ENCODE results near the gene RNF166.

DNA sequence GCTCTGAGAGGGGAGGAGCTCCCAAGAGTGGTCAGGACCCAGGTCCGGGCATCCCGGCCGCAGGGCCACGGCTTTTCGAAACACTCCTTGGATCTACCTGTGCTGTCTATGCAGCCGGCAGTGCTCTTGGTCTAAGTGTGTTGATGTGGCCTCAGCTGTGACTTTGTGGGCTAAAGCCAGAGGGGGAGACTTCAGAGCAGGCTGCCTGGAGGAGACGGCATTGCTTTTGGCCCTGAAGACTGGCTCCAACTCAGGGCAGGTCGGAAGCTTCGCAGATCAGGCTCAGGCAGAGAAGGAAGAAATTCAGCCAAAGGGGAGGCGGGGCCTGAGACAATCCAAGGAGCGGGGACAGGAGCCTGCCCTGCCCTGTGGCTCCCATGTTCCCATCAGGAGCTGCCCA is 47.4 kb upstream of the RNF166 start:
- TF ChIP-seq ARNT (IDR thresholded peaks at IDR 0.05), result no peak
- TF ChIP-seq FOXA1 (IDR thresholded peaks at IDR 0.05), result no peak
- TF ChIP-seq CTBP1 (IDR thresholded peaks at IDR 0.05; ENCODE audit: borderline replicate concordance), result no peak
- TF ChIP-seq SP1 (IDR thresholded peaks at IDR 0.05), result no peak
- no peak for TF ChIP-seq HDGF (IDR thresholded peaks at IDR 0.05; ENCODE audit: borderline replicate concordance)
- no peak for TF ChIP-seq BHLHE40 (IDR thresholded peaks at IDR 0.05; ENCODE audit: borderline replicate concordance)
- TF ChIP-seq FOXK2 (IDR thresholded peaks at IDR 0.05), result no peak
- no peak for TF ChIP-seq TARDBP (IDR thresholded peaks at IDR 0.05)
- TF ChIP-seq LEF1 (IDR thresholded peaks at IDR 0.05; ENCODE audit: borderline replicate concordance), result no peak
- TF ChIP-seq SUZ12 (IDR thresholded peaks at IDR 0.05), result no peak
- no peak for TF ChIP-seq NFRKB (IDR thresholded peaks at IDR 0.05)
- no peak for TF ChIP-seq FOXM1 (IDR thresholded peaks at IDR 0.05; ENCODE audit: borderline replicate concordance)
